Gastrocnemius medialis (tissue), 4 donors: ENCODE measurements around the gene ARL3.

Experiments
- POLR2A ChIP-seq, 2 donors: fragments of 450-650 bp; IDR thresholded peaks; one replicate each; pipeline ENCODE4 v1.6.1; 2017; ENCODE audit warnings: antibody characterized with exemption in 2 of 2, mild to moderate bottlenecking in 2 of 2, moderate library complexity in 2 of 2
- TF ChIP-seq, protein P1 (sequence below), 5 experiments: fragments of 450-650 bp in 3 of 5; fragments of 200-600 bp in 2 of 5; sonication (generic) in 2 of 5; IDR thresholded peaks in 4 of 5; conservative IDR thresholded peaks in 1 of 5; 1 replicate in 4 of 5; 2 replicates in 1 of 5; pipeline ENCODE4 v1.5.1; 2016 to 2019; ENCODE audit warnings: antibody characterized with exemption in 5 of 5, mild to moderate bottlenecking in 3 of 5, moderate library complexity in 3 of 5

DNA sequence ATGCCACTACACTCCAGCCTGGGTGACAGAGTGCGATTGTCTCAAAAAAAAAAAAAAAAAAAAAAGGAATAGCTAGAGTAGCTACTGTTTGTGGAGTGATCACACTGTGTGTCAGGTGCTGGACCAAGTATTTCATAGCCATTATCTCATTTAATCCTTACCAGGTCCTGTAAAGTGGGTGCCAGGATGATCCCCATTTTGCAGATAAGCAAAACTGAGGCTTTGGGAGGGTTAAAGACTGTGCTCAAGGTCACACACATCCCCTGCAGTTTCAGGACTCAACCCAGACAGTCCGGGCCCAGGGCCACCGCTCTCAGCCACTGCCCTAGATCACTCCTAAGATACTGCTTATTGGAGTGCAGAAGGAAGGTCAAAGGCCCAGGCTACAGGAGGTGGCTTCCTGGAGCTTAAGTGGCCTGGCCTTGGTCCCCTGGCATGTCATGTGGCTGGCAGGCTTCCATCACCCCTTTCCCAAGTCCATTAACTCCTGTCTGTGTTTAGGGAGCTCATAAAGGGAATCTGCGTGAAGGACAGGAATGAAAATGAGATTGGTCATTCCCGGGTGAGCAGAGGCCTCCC is 17.1 kb upstream of the ARL3 start:
- TF ChIP-seq, protein P1, sequence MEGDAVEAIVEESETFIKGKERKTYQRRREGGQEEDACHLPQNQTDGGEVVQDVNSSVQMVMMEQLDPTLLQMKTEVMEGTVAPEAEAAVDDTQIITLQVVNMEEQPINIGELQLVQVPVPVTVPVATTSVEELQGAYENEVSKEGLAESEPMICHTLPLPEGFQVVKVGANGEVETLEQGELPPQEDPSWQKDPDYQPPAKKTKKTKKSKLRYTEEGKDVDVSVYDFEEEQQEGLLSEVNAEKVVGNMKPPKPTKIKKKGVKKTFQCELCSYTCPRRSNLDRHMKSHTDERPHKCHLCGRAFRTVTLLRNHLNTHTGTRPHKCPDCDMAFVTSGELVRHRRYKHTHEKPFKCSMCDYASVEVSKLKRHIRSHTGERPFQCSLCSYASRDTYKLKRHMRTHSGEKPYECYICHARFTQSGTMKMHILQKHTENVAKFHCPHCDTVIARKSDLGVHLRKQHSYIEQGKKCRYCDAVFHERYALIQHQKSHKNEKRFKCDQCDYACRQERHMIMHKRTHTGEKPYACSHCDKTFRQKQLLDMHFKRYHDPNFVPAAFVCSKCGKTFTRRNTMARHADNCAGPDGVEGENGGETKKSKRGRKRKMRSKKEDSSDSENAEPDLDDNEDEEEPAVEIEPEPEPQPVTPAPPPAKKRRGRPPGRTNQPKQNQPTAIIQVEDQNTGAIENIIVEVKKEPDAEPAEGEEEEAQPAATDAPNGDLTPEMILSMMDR (IDR thresholded peaks at IDR 0.05 in 4 of 5, conservative IDR thresholded peaks at IDR 0.05 in 1 of 5): no peak
- TF ChIP-seq POLR2A (IDR thresholded peaks at IDR 0.05): no peak
